Astrocyte (in vitro differentiated cells and primary cell): ENCODE measurements around the gene PRRG2. TPM values are rescaled to one million over a fixed set of nuclear protein-coding genes. Genes with fewer than 3 reads are reported as not detected.

Experiments used
- DNase-seq: peaks from one replicate; pipeline ENCODE4 v3.0.0-alpha.2; 2010; ENCODE audit warnings: low read depth
- FAIRE-seq: peaks from 2 replicates; lab custom pipeline; 2011; peaks lifted over from hg19 to GRCh38; lab: Jason Lieb, UNC
- H2AFZ ChIP-seq: 2 replicates; pipeline ENCODE4 v1.6.0; 2012; ENCODE audit warnings: low read depth, low read length, inconsistent platforms
- H3K27ac ChIP-seq: 2 replicates; pipeline ENCODE4 v1.5.1; 2011; ENCODE audit warnings: low read depth, low read length, inconsistent platforms
- H3K27me3 ChIP-seq: 2 replicates; pipeline ENCODE4 v1.6.0; 2011; ENCODE audit warnings: low read length, inconsistent platforms; ENCODE audit not compliant: insufficient read depth
- H3K36me3 ChIP-seq: 2 replicates; pipeline ENCODE4 v1.5.1; 2011; ENCODE audit warnings: low read length, inconsistent platforms; ENCODE audit not compliant: insufficient read depth
- H3K4me1 ChIP-seq: 2 replicates; pipeline ENCODE4 v1.5.1; 2011; ENCODE audit warnings: low read length, inconsistent platforms; ENCODE audit not compliant: insufficient read depth
- H3K4me2 ChIP-seq: 2 replicates; pipeline ENCODE4 v1.6.0; 2012; ENCODE audit warnings: low read length, inconsistent platforms
- H3K4me3 ChIP-seq: 2 replicates; pipeline ENCODE4 v1.5.1; 2011; ENCODE audit warnings: low read depth, mild to moderate bottlenecking, low read length, inconsistent platforms; ENCODE audit not compliant: insufficient read depth
- H3K79me2 ChIP-seq: 2 replicates; pipeline ENCODE4 v1.6.0; 2012; ENCODE audit warnings: mild to moderate bottlenecking, low read length, inconsistent platforms; ENCODE audit not compliant: insufficient read depth
- H3K9ac ChIP-seq: 2 replicates; pipeline ENCODE4 v1.6.0; 2012; ENCODE audit warnings: mild to moderate bottlenecking, low read length, inconsistent platforms
- H3K9me3 ChIP-seq: 2 replicates; pipeline ENCODE4 v1.5.1; 2012; ENCODE audit warnings: low read depth, mild to moderate bottlenecking, low read length, inconsistent platforms; ENCODE audit not compliant: insufficient read depth
- H4K20me1 ChIP-seq: 2 replicates; pipeline ENCODE4 v1.6.0; 2012; ENCODE audit warnings: low read length, inconsistent platforms; ENCODE audit not compliant: insufficient read depth
- H3K27ac Mint-ChIP-seq: one replicate; pipeline ENCODE4 v1.8.0; 2021; ENCODE audit warnings: mild to moderate bottlenecking, mixed read lengths; ENCODE audit not compliant: unreplicated experiment
- H3K27me3 Mint-ChIP-seq: one replicate; pipeline ENCODE4 v1.8.0; 2021; ENCODE audit warnings: low read depth, mixed read lengths; ENCODE audit not compliant: unreplicated experiment
- H3K36me3 Mint-ChIP-seq: one replicate; pipeline ENCODE4 v1.8.0; 2021; ENCODE audit warnings: low read depth, mixed read lengths; ENCODE audit not compliant: unreplicated experiment
- H3K4me1 Mint-ChIP-seq: one replicate; pipeline ENCODE4 v1.8.0; 2021; ENCODE audit warnings: low read depth, mixed read lengths; ENCODE audit not compliant: unreplicated experiment
- H3K4me3 Mint-ChIP-seq: one replicate; pipeline ENCODE4 v1.8.0; 2021; ENCODE audit warnings: mild to moderate bottlenecking, moderate library complexity, mixed read lengths; ENCODE audit not compliant: unreplicated experiment
- H3K9me3 Mint-ChIP-seq: one replicate; pipeline ENCODE4 v1.8.0; 2021; ENCODE audit warnings: mild to moderate bottlenecking, mixed read lengths; ENCODE audit not compliant: unreplicated experiment
- EZH2 ChIP-seq: IDR thresholded peaks from 2 replicates; pipeline ENCODE4 v1.6.1; 2012; ENCODE audit warnings: mild to moderate bottlenecking, low read length, inconsistent platforms; ENCODE audit not compliant: insufficient read depth
- total RNA-seq: library from RNA; stranded (reverse); gene quantifications from 2 replicates; pipeline ENCODE4 v1.2.1, GENCODE V29; 2021
- TF ChIP-seq, protein P1 (sequence below): IDR thresholded peaks from 2 replicates; pipeline ENCODE4 v1.5.1; 2011; ENCODE audit warnings: low read depth, mild to moderate bottlenecking, inconsistent platforms, low read length, moderate library complexity; ENCODE audit not compliant: insufficient read depth

Gene PRRG2
- total RNA-seq, 1 donor from 2014 or later, result 1.3 TPM

DNA sequence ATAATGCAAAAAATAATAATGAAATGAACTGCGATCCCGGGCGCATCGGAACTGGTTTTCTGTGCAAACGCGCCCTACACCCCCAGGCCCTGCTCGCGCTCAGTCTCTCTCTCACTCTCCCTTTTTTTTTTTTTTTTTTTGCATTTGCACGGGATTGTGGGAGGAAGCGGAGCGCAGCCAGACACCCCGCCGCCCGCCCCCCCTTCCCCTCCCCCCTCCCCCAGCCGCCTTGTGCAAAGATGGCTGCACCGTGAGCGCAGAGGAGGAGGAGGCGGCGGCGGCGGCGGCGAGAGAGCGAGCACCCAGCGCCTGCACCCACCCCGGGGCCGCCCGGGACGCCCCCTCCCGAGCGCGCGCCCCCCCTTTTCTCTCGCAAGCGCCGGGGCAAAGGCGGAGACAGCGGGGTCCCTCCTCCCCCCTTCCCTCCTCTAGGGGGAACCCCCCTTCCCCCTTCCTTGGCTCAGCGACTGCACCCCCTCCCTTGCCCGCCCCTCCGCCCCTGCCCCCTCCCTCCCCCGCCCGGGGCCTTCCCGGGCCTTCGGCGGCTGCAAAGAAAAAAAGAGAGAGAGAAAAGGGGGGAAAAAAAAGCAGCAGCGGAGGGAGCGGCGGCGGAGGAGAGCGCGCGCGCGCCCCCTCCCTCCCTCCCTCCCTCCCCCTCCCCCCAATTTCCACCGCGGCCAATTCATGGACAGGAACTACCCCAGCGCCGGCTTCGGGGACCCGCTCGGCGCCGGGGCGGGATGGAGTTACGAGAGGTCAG, 10.0 kb downstream of the PRRG2 start, which contains the start of gene PRR12:
Gene PRR12, plus strand, starts transcription at position 212 of the 760 bp plus-strand sequence. Its CDS starts 473 bp downstream, at position 685.
- Mint-ChIP-seq H3K27me3 (no peaks in the 10 kb centered on the region), H3K27ac (peak within 1 kb of the TSS; percentile 87), H3K4me1 (peaks cover 2% of the 10 kb centered on the region), H3K4me3 (peak within 1 kb of the TSS; percentile 94), H3K9me3 (no peaks in the 10 kb centered on the region), H3K36me3 (no peaks in the 10 kb centered on the region)
- Histone ChIP-seq H3K9ac (peak within 1 kb of the TSS; percentile 84), H3K27ac (peak within 1 kb of the TSS; percentile 84), H2AFZ (peak within 1 kb of the TSS; percentile 71), H3K4me1 (peaks cover 20% of the 10 kb centered on the region), H3K27me3 (no peaks in the 10 kb centered on the region), H3K4me2 (peak within 1 kb of the TSS; percentile 98), H3K9me3 (no peaks in the 10 kb centered on the region), H4K20me1 (peaks cover 29% of the 10 kb centered on the region), H3K79me2 (peaks cover 42% of the 10 kb centered on the region), H3K36me3 (peaks cover 8% of the 10 kb centered on the region), H3K4me3 (peak within 1 kb of the TSS; percentile 78)
- TF ChIP-seq, protein P1, sequence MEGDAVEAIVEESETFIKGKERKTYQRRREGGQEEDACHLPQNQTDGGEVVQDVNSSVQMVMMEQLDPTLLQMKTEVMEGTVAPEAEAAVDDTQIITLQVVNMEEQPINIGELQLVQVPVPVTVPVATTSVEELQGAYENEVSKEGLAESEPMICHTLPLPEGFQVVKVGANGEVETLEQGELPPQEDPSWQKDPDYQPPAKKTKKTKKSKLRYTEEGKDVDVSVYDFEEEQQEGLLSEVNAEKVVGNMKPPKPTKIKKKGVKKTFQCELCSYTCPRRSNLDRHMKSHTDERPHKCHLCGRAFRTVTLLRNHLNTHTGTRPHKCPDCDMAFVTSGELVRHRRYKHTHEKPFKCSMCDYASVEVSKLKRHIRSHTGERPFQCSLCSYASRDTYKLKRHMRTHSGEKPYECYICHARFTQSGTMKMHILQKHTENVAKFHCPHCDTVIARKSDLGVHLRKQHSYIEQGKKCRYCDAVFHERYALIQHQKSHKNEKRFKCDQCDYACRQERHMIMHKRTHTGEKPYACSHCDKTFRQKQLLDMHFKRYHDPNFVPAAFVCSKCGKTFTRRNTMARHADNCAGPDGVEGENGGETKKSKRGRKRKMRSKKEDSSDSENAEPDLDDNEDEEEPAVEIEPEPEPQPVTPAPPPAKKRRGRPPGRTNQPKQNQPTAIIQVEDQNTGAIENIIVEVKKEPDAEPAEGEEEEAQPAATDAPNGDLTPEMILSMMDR, result no peak
- no peak for TF ChIP-seq EZH2
- DNase-seq (peak; percentile 47), FAIRE-seq (no peak)

DNA sequence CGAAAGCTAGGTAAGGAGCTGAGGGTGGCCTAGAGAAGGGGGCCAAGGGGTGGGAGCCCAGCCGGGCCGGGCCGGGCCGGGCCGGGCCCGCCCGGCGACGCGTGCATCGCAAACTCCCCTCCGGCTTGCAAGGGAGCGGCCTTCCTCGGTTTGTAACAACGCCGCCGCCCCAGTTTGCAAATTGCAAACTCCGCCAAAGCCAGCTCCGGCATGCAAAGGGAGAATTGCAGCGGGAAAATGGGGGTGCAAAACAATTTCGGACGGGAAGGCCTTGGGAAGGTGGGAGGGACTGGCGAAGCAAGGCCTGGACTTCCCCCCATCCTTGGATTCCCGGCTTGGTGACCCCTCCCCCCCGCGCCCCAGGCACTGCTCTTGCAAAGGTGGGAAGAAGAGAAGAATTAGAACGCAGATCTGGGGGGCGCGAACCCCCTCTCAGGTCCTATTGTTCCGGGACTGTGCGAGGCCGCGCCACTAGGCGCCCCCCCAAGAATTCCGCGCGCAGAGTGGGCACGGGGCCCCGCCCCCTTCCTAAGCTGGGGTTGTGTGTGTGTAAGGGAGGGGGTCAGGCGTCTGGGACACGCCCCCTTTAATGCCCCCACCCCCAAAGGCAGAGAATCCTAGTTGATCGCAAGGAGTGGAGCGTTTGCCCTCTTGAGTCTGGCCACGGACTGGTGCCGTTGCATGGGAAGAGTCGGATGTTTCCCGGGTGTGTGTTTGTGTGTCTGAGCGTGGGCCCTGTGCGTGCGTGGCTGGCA, 10.8 kb downstream of the PRRG2 start:
- Histone ChIP-seq H3K4me1 (peaks cover 20% of the 10 kb centered on the region), H3K27ac (peak overlapping the region; percentile 47), H3K4me3 (peak overlapping the region; percentile 78), H3K4me2 (peak overlapping the region; percentile 94), H3K36me3 (peaks cover 8% of the 10 kb centered on the region), H3K9me3 (no peaks in the 10 kb centered on the region), H2AFZ (peak overlapping the region; percentile 23), H3K79me2 (peaks cover 47% of the 10 kb centered on the region), H3K9ac (peak overlapping the region; percentile 79), H3K27me3 (no peaks in the 10 kb centered on the region), H4K20me1 (peaks cover 30% of the 10 kb centered on the region)
- TF ChIP-seq EZH2, result no peak
- TF ChIP-seq, protein P1, result no peak
- Mint-ChIP-seq H3K9me3 (no peaks in the 10 kb centered on the region), H3K27me3 (no peaks in the 10 kb centered on the region), H3K36me3 (no peaks in the 10 kb centered on the region), H3K4me3 (peak overlapping the region; percentile 94), H3K27ac (peak overlapping the region; percentile 84), H3K4me1 (peaks cover 2% of the 10 kb centered on the region)
- DNase-seq, result no peak
- FAIRE-seq, result no peak
